Pericardium fibroblast (primary cell): Measurements from ENCODE around the gene ALG8. TPM values are rescaled to one million over a fixed set of nuclear protein-coding genes. Genes with fewer than 3 reads are reported as not detected.

ENCODE experiments used
- total RNA-seq: library from RNA; depleted of rRNA; stranded (reverse); fragments of >200 nt; gene quantifications from 2 replicates; pipeline ENCODE4 v1.2.3, GENCODE V29; 2015

ALG8 gene
- total RNA-seq, result 24.8 and 26.5 TPM in 2 replicates

DNA sequence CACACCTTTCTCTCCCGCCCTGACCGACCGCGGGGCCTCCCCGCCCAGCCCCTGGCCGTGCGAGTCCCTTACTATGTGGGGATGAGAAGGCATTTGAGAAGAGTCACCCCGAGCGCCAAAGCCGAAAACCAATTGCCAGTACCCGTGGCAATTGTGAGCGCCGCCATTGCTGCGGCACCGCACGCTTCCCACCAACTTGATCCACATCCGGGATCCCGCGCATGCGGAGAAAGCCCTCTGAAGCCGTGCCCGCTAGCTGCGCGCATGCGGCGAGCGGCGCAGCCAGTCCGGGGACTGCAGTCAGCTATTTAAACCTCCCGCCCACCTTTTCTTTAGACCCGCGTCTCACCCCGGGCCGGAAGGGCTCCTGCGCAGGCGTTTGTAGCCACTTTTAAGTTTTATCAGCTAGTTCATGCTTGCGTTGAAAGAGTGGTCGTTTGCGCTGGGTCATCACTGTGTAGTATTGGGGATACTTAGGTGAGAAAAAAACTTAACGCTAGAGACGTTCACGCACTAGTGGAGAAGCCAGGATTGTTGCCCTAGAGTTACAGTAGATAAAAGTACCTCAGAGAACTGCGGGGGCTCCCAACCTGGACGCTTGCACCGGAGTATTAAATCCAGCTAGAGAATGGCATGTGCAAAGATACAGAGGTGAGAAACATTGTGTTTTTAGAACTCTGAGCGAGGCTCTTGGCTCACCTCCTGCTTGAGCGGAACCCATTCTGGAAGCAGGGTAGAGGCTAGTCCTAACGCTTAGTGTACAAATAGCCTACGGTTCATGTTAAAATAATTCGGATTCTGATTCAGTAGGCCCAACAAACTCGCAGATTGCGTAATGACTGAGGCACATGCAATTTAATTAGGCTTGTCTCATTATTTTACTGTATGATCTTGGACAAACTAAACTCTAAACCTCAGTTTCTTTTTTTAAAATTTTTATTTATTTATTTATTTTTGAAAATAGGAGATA, at the start of gene ALG8:
Gene ALG8 (minus strand): TSS at position 205 of the 970 bp plus-strand sequence. CDS start 38 bp downstream, at position 167.

DNA sequence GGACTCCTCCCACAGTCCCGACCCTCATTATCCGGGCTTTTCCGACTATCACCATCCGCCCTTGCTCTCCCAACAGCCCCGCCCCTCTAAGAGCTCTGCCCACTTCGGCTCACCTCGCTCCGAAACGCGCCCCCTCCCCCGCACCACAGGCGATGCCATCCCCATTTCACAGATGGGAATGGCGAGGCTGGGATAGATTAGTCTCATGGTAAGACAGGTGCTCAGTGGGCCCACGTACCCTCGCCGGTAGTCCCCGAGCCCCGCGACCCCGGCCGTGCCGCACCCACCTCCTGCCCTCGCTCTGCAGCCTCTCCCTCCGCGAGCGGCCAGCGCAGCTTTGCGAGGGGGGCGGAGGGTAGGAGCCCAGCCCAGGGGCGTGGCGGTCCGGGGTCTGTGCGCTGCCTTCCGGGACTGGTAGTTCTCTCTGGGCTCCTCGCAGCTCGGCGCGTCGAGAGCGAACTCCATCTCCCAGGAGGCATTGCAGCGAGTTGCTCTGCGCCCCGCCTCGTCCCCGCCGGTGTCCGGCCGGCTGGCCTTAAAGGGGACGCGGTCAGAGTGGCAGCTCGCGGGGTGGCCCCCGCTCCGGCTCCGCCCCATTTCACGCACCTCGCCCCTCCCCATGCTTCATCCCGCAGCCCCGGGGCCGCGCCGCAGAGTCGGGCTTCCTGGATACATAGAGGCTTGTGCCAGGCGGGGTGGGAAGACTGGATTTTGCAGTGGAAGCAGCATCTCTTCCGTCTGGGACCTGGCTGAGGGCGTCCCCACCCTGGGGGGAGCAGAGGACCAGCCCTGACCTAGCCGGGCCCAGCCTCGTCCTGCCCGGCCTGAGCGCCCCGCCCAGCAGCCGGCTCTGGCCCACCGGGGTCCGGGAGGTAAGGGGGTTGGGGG, 49.1 kb upstream of the ALG8 start, which contains the start of the genes KCTD21 and USP35:
Gene KCTD21 (minus strand): TSS at position 341 of the 888 bp plus-strand sequence. CDS start 14,072 bp downstream, outside the sequence.
Gene USP35 (plus strand): TSS at position 634 of the 888 bp plus-strand sequence. CDS start 7,327 bp downstream, outside the sequence.

DNA sequence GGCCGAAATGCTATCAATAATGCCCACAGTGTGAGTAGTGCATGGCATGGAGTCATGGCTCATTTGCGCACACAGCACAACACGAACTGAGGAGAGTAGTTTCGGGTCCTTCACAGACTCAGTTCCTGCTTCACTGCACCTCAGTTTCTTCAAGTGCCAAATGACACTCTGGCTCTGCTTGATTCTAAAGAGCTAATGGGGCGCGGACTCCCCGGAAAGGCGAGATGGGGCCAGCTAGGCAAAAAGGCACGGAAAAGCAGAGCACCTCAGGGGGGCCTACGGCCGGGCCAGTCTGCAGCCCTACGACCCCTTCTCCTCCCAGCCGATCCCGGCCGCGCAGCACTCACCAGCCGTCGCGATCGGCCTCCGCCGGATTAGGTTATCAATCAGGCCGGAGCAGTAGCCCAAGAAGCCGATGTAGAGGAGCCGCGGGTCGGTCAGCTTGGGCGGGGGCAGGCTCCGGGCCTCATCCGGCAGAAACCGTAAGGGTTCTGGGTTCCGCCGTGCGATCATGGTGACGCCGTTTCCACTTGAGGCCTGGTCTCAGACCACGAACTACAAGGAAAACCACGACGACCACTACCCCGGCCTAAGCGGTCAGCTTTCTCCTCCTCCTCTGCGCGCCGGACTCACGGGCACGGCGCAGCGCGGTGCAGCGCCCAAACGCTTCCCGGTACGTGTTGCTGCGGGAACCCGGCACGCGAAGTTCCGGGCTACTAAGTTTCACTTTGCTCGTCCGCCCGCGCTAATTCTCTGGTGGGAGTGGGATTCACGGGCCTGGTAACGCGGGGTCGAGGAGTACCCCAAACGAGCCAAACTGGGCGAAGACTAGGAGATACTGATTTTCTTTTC, 60.0 kb downstream of the ALG8 start, which contains the start of gene NDUFC2:
Gene NDUFC2 (minus strand): TSS at position 631 of the 852 bp plus-strand sequence. CDS start 118 bp downstream, at position 513.

GRCh38 chr11:78063440-78064181, 75.8 kb downstream of the ALG8 start, which contains the start of gene THRSP:
Gene THRSP, plus strand, starts transcription at chr11:78063861. Its CDS starts 21 bp downstream, at chr11:78063882.

Other genes with a start within 250 kb of the ALG8 start
- 15.1 and 16.5 TPM in 2 replicates for gene INTS4, start 145.0 kb downstream of the ALG8 start, total RNA-seq
- gene KCTD14, start 116.3 kb downstream of the ALG8 start, total RNA-seq, result 0.26 and 2.6 TPM in 2 replicates
- not detected in 2 replicates for gene THRSP, start 75.8 kb downstream of the ALG8 start, total RNA-seq
- 84.8 and 120 TPM in 2 replicates for gene NDUFC2, start 59.8 kb downstream of the ALG8 start, total RNA-seq
- 10.6 and 15.2 TPM in 2 replicates for gene KCTD21, start 49.0 kb upstream of the ALG8 start, total RNA-seq
- gene USP35, start 49.3 kb upstream of the ALG8 start, total RNA-seq, result 7.1 and 8.5 TPM in 2 replicates